SW 1271 (cell line): ENCODE results near the gene RLIM.
"Not testable (repeated sequence)": the region's sequence is repeated elsewhere in the genome, so short reads cannot be mapped to it uniquely, and the experiment has no call there.

ENCODE experiments used
- DNase-seq, 2 experiments: peaks; one replicate each; lab custom pipeline; 2025; lab: John Stamatoyannopoulos, UW

Gene RLIM, protein sequence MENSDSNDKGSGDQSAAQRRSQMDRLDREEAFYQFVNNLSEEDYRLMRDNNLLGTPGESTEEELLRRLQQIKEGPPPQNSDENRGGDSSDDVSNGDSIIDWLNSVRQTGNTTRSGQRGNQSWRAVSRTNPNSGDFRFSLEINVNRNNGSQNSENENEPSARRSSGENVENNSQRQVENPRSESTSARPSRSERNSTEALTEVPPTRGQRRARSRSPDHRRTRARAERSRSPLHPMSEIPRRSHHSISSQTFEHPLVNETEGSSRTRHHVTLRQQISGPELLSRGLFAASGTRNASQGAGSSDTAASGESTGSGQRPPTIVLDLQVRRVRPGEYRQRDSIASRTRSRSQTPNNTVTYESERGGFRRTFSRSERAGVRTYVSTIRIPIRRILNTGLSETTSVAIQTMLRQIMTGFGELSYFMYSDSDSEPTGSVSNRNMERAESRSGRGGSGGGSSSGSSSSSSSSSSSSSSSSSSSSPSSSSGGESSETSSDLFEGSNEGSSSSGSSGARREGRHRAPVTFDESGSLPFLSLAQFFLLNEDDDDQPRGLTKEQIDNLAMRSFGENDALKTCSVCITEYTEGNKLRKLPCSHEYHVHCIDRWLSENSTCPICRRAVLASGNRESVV

DNA sequence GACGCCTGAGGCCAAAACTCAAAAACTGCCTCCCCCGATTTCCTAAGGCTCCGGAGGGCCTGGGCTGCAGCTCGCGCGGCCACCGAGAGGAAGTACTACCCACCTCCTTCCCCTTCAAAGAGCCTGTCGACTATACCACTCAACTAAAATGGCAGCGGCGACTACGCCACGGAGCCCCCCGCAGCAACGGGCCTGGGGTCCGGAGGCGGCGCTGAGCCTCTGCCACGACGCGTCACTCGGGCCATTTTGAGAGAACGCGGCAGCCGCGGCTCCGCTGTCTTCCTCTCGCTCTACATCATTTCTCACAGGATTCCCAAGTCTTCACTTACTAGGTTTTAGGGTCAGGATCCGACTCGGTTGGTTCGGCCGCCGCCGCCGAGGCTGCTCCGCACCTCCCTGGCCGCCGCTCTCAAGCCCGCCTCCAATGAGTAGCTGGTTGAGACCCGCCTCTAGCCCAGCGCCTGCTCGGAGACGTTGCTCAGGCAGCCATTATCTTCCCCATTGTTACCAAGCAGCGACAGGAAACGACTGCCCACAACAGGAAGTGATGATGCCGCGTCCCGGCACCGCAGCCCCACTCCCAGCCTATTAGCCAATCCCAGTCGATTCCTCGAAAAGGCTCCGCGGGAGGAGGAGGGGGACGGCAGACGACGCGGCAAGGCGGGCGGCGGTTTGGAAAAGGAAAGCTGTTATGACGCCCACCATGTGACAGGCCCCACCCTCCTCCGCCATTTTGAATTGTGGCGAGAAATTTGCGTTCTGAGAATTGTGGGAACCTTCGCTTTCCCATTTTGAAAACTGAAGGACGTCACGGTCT is at the start of gene RLIM:
Gene RLIM, minus strand, starts transcription at position 532 of the 817 bp plus-strand sequence. CDS start 18,647 bp downstream, outside the sequence.
- peak; percentile 43 to 79 for DNase-seq

DNA sequence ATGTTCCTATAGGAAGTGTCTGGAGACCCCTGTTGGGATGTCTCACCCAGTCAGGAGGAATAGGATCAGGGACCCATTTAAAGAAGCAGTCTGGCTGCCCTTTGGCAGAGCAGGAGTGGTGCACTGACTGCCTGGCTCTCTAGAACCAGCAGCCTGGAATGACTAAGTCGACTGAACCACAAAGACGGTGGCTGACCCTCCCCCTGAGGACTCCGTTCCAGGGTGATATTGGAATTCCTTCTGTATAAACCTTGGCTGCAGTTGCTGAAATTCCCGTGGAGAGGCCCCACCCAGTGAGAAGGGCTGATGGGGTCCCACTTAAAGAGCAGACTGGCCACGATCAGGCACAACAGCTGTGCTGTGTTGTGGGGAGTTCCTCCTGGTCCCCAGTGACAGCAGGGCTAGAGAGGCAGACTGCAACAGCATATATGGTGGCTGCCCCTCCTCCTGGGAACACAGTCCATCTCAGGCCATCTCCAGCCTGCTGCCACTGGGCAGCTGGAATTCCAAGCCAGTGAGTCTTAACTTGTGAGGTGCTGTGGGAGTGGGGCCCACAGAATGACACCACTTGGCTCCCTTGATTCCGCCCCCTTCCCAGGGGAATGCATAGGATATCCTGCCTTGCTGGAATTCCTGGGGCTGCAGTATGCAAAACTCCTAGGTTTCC is 41.8 kb upstream of the RLIM start:
- DNase-seq = no peak

DNA sequence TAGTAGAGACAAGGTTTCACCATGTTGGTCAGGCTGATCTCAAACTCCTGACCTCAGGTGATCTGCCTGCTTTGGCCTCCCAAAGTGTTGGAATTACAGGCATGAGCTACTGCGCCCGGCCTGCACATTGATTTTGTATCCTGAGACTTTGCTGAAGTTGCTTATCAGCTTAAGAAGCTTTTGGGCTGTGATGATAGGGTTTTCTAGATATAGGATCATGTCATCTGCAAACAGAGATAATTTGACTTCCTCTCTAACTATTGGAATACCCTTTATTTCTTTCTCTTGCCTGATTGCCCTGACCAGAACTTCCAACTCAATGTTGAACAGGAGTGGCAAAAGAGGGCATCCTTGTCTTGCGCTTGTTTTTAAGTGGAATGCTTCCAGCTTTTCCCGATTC is 40.5 kb upstream of the RLIM start:
- DNase-seq = not testable (repeated sequence)

DNA sequence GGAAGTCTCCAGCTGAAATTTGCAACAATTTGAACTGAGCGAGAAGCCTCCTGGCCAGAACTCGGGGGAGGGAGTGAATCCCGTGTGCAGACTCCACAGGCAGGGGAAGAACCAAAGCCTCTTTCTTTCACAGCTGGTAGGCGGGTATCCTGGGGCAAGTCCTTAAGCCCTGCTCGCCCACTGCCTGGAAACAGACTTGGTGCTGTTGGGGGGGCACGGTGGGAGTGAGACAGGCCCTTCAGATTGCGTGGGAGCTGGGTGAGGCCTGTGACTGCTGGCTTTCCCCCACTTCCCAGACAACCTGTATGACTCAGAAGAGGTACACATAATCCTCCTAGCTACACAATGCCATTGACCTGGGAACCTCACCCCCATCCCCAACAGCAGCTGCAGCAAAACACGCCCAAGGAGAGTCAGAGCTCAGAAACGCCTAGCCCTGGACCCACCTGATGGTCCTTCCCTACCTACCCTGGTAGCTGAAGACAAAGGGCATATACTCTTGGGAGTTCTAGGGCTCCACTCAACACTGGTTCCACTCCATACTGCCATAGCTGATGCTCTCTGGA is 22.4 kb upstream of the RLIM start:
- no peak for DNase-seq

DNA sequence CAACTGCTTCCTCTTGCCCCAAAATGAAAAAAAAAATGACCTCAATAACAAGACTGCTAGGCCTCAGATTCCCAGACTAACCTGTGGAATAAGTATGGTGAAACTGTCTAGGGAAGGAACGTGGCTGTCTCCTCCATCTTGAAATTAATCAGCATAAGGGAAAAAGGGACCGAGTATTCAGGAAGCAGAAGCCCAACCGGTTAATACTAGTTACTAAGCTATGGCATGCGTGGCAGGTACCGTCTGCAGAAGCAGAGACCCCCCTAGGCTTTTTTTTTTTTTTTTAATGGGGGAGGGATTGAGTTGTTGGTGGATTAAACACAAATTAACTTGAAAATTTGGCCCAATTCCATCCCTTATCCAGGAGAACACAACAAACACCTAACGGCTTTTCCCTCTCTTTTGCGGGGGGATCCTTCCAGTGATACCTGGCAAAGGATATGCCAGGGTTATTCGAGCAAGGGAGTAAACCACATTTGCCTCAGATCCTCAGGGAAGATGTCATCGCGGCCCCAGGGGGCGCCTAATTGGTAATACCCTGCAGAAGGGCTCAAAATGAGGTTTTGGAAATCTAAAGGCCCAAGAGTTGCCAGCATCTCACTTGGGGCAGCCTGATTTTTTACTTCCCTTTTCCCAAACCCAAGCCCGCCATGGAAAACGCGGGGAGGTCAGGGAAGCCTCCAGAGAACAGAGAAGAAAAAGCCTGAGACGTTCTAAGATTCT is 893 bp downstream of the RLIM start:
- peak in 1 of 2 experiments; percentile 23 for DNase-seq

DNA sequence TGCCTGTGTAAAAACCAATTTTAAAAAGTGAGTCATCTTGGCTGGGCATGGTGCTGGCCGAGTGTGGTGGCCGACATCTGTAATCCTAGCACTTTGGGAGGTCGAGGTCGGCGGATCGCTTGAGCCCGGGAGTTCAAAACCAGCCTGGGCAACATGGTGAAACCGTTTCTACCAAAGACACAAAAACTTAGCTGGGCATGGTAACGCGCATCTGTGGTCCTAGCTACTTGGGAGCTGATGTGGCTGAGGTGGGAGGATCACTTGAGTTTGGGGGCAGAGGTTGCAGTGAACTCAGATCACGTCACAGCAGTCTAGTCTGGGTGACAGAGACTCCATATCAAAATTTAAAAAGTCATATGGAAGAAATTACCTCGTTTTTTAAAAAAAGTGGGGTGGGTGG is 7.6 kb downstream of the RLIM start:
- no peak for DNase-seq

DNA sequence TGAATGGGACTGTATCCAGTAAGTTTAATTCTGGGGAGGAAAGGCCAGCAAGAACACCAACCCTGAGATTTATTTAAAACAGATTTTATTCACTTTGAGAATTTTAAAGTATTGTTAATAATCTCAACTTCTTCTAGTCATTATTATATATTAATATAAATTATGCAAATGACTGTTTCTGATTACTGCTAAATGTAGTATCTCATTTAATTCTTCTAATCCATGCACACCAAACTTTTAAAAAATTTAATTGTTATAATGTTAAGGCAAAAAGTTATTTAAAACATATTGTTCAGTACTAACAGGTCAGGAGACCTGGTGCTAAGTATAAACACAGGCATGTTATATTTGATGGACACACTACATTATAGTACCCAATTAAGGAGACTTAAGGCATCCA is 8.1 kb downstream of the RLIM start:
- DNase-seq = no peak

DNA sequence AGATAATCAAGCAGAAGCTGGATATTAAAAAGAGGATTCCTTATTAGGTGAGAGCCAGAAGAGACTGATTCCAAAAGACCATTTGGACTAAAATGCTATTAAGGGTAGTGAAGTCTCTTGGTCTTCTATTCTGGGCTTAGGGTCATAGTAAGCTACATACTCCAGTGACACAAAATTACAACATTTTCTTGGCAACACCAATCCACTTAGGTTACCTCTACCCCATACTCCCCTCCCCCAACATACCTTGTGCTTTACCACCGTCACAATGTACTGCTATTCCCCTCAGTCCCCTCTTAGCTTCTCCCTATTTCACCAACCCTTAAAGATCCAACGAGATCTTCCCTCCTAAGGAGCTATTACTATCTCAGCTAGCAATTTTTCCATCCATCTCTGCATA is 11.4 kb downstream of the RLIM start:
- DNase-seq = no peak

DNA sequence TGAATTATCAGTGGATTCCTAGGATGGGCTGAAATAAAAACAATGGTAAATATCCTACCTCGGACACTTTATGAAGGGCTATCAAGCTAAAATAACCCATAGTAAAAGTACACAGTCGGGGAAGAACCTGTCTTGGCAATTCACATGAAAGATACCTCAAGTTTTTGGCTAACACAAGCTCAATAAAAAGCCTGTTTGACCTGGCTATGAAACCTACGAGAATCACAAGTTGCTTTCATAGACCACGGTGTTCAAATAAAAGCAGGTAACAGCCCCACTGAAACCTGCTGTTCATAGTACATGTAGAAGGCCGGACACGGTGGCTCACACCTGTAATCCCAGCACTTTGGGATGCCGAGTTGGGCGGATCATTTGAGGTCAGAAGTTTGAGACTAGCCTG is 12.3 kb downstream of the RLIM start:
- no peak for DNase-seq

DNA sequence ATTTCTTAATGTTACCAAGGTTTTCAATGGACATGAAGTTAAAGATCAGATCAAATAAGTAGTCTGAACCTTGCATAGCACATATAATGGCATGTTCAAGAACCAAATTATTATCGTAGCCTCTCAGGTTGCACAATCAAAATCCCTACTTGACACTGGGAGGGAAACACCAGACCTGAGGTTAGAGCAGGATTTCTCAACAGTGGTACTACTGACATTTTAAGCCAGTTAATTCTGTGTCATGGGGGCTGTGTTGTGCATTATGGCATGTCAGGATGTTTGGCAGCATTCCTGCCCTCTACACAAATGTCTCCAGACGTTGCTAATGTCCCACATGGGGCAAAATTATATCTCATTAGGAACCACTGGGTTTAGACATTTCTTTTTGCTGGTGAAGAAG is 20.8 kb downstream of the RLIM start:
- no peak for DNase-seq

DNA sequence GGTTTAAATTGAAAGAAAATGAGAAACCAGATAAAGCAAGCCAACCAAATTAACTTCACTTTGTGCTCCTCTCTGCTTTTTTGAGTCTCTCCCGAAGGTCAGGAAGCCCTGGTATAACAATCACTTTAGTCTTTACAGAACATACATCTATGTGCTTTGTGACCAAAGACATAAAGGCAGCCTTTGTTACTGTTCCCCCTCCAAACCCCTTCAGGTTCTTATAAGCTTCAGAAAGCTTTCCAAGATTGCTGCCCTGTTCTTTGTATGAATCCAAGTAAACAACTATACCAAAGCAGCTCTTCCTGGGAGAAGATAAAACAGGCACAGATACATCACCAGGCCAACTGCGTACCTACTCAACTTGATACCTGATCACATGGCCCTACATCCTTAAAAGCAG is 28.7 kb downstream of the RLIM start:
- no peak for DNase-seq

DNA sequence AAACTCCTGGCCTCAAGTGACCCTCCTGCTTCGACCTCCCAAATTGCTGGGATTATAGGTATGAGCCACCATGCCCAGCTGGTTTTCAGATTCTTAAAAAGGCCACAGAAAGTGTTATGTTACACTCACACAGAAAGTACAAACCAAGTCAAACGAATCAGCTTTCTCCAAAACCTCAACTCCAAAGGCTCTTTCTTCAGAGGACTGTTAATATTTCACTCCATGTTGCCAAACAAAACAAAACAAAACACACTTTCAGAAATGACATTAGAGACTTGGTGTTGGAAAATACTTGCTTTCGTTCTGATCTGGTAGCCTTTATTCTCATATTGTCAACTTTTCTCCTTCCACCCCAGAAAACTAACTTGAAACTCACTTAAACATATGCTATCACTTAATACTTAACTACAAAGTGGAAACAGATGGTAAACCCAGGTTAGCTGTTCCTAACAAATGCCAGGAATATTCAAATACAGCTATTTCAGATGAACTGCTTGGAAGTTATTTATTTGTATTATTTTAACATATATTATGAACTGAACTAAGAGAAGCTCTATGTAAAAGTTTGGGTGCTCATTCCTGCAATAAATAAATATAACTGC is 34.7 kb downstream of the RLIM start:
- no peak for DNase-seq

DNA sequence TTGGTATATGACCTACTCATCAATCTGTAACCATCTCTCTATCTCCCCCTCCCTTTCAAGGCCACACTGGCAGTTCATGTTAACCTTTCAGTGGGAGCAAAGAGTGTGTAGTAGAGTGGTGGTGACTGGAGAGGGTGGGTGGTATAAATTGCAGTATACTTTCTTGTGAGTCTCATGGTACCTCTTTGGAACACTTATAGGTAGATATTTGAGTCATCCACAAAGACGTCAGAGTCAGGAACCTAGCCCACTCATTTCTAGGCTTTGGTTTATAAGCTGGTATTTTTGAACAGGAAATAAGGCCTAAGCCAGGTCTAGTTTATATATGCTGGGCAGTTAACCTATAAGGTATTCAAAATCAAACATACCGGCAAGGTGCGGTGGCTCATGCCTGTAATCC is 36.3 kb downstream of the RLIM start:
- DNase-seq = no peak

DNA sequence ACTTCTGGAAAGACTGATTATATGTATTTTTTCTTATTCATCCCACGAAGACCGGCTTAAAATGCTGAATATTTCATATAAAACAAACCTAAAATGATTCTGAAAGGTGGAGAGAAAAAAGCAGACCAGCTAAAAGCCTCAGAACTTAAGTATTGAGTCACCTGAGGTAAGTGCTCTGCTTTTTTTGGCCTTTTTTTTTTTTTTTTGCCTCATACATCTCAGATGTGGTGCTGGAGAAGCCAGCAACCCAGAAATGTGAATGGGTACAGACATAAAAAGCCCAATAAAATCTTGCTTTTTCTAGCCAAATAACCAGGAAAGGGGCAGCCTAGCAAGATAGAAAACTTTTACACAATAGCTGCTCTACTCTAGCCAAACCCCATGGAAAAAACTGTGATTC is 57.0 kb downstream of the RLIM start:
- DNase-seq = no peak

DNA sequence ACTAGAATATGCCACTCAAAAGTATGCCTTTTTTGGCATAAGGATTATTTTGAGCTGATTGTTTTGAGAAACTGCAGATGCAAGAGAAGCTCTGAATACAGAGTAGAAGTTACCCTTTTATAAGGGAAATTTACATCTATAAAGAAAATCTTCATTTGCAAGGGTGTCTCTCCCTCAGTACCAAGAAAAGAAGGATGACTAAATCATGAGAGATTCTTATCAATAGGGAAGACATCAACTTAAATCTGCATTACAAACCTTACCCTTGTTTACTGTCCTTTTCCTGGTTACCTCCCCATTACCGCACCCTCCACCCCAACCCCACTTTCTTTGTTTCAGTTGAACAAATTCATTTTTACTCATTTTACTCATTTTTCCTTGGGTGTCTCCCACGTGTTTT is 62.5 kb downstream of the RLIM start:
- DNase-seq = no peak

DNA sequence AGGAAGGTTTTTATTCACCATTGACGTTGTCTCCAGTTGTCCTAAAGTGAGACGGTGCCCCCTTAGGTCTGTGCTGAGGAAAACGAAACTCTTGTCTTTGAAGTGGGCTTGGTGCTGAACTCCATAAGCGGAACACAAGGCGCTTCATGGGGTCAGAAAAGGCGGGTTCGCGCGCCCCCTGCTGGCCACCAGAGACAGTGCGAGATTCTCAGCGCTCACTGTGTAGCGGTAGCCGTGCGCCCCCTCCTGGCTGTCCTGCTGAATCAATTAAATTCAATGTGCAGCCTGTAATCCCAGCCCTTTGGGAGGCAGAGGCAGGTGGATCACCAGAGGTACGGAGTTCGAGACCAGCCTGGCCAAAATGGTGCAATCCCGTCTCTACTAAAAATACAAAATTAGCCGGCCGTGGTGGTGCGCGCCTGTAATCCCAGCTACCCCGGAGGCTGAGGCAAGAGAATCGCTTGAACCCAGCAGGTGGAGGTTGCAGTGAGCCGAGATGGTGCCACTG is 64.1 kb downstream of the RLIM start:
- peak; percentile 1 to 40 for DNase-seq

DNA sequence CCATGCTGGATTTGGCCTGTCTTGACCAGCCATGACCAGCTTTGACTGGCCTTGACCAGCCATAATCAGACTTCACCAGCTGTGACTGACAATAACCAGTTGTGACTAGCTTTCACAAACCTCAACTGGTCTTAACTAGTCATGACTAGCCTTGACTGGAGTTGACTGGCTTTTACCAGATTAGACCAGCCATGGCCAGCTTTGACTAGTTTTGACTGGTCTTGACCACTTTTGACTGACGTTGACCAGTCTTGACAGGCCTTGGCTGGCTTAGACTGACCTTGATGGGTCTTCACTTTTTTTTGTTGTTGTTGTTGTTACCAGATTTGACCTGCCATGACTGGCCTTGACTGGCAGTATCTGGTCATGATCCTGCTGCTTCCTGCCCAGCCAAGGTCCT is 67.4 kb downstream of the RLIM start:
- DNase-seq = no peak

DNA sequence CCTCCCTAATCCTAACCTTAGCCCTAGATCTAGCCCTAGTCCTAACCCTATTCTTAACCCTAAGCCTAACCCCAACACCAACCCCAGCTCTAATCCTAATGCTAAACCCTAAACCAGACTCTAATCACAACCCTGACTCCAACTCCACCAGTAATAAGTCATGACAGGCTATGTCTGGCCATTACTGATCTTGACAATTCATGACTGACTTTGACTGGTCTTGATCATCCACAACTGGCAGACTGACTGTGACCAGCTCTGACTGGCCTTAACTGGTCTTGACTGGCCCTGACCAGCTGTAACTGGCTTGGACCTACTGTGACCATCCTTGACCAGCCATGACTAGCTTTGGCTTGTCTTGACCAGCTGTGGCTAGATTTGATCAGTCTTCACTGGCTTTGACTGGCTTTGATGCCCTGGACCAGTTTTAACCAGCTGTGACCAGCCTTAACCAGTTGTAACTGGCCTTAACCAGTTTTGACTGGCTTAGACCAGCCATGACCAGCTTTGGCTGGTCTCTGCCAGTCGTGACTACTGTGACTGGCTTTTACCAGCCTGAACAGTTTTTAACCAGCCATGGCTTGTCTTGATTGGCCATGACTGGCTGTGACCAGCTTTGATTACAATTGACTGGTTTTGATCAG is 68.4 kb downstream of the RLIM start:
- no peak for DNase-seq

DNA sequence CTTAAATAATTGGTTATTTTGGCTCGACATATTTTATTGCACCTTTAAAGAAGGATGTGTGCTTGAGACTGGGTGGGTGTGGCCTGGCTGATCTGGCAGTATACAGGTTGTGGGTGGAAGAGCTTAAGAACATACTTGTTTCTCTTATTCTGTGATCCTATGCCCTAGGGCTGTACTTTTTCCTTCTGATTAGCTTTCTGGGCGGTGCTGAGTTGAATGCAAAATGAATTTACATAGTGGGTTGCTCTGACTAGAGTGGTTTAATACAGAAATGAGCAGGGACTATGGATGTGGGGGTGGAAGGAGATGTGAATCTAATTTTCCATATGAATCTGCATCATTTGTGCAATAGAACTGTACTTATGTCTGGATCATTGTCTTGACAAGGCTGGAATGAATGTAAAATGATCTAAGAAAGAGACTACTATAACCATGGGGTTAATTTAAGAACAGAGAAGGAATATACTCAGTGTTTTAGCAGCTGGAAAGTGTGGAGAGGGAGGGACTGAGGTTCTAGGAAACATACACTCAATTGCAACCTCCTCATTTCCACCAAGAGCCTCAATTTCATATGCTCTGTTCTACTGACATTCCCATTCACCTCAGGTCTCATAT is 73.7 kb downstream of the RLIM start:
- DNase-seq = no peak
